Stomach (tissue), 4 donors: ENCODE data around the gene RAB40B.

Experiments
- CTCF ChIP-seq, 7 experiments: fragments of 450-650 bp in 4 of 7; fragments of 200-600 bp in 3 of 7; sonication (generic) in 3 of 7; IDR thresholded peaks; one replicate each; pipeline ENCODE4 v1.5.1; 2016 to 2019; ENCODE audit warnings: antibody characterized with exemption in 7 of 7, control low read depth in 2 of 7, mild to moderate bottlenecking in 1 of 7
- EP300 ChIP-seq: sonication (generic); formaldehyde crosslinking; IDR thresholded peaks from one replicate; pipeline ENCODE4 v1.6.1; 2017; ENCODE audit warnings: antibody characterized with exemption
- POLR2A ChIP-seq, 4 donors: fragments of 450-650 bp; IDR thresholded peaks; one replicate each; pipeline ENCODE4 v1.6.1; 2016; ENCODE audit warnings: antibody characterized with exemption in 4 of 4, control low read depth in 2 of 4, mild to moderate bottlenecking in 1 of 4, moderate library complexity in 1 of 4

GRCh38 chr17:82656266-82656665 lies 42.2 kb downstream of the RAB40B start:
- TF ChIP-seq POLR2A (IDR thresholded peaks at IDR 0.05): no peak
- no peak for TF ChIP-seq CTCF (IDR thresholded peaks at IDR 0.05)
- no peak for TF ChIP-seq EP300
